Stimulated activated CD8-positive, alpha-beta memory T cell treated with anti-CD3 and anti-CD28 coated beads, Interleukin-4, amount 100 ng/mL, for 4 hours (primary cell): ENCODE data around the gene EFCAB5.
"Not testable (repeated sequence)": the region's sequence is repeated elsewhere in the genome, so short reads cannot be mapped to it uniquely, and the experiment has no call there.

ENCODE experiments used
- DNase-seq, 2 donors: peaks; one replicate each; pipeline ENCODE4 v3.0.0-alpha.2; 2020; ENCODE audit warnings: low read depth in 2 of 2, low spot score in 1 of 2

EFCAB5 gene

GRCh38 chr17:30002088-30002487 lies 60.7 kb downstream of the EFCAB5 start:
- no peak for DNase-seq

DNA sequence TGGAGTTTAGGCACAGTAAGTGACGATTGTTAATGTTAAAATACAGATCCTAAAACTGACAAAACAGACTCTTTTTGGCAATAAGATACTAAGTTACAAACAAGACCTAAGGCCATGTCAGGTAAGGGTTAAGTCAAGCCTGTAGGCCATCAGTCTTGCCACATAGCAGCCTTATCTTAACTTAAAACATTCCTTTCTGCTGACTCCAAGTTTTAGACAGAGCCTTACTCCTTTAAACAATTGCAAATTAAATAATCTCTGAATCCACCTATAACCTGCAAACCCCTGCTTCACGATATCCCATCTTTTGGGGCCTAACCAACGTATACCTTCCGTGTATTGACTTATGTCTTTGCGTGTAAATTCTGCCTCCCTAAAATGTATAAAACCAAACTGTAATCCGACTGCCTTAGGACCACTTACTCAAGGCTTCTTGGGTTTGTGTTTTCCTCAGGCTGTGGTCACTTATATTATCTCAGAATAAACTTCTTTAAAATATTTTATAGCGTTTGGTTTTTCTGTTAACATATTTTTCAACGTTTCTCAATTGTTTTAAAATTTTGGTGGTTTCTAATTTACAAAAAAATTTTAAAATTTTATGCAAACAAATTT lies 64.4 kb downstream of the EFCAB5 start:
- no peak for DNase-seq

DNA sequence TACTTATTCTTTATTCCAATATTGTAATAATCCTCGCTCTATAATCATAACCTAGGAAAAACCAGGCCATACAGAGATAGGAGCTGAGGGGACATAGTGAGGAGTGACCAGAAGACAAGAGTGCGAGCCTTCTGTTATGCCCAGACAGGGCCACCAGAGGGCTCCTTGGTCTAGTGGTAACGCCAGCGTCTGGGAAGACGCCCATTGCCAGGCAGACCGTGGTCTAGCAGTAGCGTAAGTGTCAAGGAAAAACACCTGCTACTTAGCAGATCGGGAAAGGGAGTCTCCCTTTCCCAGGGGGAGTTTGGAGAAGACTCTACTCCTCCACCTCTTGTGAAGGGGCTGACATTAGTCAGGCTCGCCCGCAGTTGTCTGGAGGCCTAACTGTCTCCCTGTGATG lies 70.5 kb downstream of the EFCAB5 start:
- not testable (repeated sequence) for DNase-seq

- no peak for DNase-seq
Measured at GRCh38 chr17:30021708-30022317, 80.4 kb downstream of the EFCAB5 start.

- not testable (repeated sequence) for DNase-seq
Measured at GRCh38 chr17:30025325-30025724, 83.9 kb downstream of the EFCAB5 start.

GRCh38 chr17:30027676-30028075 lies 86.2 kb downstream of the EFCAB5 start:
- DNase-seq, result no peak

DNA sequence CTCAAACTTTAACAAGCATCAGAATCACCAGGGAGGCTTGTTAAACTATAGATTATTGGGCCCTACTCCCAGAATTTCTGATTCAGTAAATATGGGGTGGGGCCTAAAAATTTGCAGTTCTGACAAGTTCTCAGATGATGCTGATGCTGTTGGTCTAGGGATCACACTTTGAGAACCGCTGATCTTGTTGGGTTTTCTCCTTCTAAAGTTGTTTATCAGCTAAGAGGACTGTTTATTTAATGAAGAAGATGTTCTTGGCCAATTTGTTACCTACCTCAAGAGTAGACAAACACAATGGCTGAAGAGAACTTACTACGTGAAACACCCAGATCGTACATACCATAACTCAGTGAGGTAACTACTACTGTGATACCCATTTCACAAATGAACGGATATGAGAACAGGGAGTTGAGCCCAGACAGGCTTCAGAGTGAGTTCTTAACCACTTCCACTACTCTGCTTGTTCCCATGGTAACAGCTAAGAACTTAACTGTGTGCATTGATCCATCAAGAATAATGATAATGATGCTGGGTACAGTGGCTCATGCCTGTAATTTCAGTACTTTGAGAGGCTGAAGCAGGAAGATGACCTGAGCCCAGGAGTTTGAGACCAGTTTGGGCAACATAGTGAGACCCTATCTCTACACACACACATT lies 89.9 kb downstream of the EFCAB5 start:
- no peak for DNase-seq

DNA sequence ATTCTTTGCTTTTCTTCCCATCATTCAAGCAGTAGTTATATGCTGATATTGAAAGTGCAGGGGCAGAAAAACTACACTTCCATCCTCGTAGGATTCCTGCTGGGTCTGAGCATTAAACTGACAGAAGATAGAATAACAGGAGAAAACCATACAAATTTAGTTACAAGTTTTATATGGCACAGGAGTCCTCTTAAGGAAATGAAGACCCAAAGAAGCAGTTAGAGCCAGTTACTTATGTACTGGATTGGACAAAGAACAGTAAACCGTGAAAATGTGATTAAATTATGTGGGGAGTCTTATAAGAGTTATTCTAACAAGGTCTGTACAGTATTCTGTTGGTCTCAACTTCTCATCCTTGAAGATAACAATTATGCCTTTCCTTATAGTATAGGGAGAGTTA lies 93.9 kb downstream of the EFCAB5 start:
- DNase-seq, result no peak

GRCh38 chr17:30040719-30041518 lies 99.5 kb downstream of the EFCAB5 start:
- DNase-seq, result not testable (repeated sequence)

- DNase-seq, result no peak
Measured at GRCh38 chr17:30041551-30041950, 100.1 kb downstream of the EFCAB5 start.

DNA sequence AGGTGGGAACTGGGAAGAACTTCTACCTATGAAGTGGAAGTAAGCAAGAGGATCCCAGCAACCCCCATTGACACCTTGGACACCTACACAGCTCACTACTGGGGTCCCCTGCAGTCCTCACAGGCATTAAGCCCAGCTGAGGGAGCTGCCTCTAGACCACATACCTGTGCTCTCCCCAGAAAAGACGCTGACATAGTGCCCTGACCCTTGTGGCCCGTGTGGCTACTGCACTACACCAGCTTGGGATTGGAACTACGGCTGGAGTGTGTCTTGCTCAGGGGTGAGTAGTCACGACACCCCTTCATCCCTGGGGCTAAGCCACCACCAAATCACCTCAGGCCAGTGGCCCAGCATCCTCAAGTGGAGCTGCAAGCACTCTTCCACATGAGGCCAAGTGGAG lies 120.9 kb downstream of the EFCAB5 start:
- DNase-seq, result no peak

DNA sequence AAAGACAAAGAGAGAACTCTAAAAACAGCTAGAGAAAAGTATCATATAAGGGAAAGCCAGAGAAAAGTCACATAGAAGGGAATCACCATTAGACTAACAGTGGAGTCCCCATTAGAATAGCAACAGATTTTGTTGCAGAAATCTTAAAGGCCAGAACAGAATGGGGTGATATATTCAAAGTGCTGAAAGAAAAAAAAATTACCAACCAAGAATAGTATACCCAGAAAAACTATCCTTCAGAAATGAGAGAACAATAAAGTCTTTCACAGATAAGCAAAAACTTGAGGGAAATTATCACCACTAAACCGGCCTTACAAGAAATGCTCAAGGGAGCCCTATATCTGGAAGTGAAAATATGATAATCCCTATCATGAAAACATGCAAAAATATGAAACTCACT lies 123.3 kb downstream of the EFCAB5 start:
- no peak for DNase-seq

DNA sequence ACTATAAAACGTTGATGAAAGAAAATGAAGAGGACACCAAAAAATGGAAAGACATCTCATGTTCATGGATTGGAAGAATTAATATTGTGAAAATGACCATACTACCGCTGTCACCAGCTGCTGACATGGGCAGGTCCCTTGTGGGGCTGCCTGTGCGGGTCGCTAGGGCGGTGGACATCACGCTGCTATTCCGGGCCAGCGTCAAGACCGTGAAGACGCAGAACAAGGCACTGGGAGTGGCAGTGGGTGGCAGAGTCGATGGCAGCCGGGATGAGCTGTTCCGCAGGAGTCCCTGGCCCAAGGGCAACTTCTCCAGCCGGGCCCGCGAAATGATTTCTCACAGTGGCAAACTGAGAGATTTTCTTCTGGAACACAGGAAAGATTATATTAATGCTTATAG lies 127.0 kb downstream of the EFCAB5 start:
- no peak for DNase-seq

DNA sequence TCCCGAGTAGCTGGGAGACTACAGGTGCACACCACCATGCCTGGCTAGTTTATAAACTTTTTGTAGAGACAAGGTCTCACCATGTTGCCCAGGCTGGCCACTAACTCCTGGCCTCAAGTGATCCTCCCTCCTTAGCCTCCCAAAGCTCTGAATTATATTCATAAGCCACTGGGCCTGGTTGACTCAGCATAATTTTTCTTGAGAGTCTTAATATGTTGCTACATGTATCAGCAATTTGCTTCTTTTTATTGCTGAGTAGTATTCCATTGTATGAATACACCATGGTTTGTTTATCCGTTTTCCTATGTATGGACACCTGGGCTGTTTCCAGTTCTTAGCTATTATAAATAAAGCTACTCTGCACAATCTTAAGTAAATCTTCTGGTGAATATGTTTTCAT lies 132.8 kb downstream of the EFCAB5 start:
- DNase-seq, result no peak

- no peak for DNase-seq
Measured at GRCh38 chr17:30074730-30075129, 133.3 kb downstream of the EFCAB5 start.

DNA sequence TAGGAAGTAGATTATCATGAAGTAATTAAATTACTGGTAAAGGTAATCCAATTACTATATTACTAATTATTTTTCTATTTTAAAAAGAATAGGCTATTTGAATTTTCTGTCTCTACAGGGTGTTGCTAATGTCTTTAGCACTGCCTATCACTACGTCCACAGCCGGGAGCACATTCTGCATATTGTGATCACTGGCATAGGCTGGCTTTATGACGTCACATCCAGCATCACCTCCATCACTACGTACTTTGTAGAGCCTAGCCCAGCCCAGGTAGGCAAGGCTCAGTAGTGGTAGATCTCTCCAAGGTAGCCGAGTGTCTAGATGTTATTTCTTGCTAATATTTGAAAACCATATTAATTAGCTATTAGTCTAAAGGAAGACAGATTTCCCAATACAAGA lies 141.3 kb downstream of the EFCAB5 start:
- no peak for DNase-seq

DNA sequence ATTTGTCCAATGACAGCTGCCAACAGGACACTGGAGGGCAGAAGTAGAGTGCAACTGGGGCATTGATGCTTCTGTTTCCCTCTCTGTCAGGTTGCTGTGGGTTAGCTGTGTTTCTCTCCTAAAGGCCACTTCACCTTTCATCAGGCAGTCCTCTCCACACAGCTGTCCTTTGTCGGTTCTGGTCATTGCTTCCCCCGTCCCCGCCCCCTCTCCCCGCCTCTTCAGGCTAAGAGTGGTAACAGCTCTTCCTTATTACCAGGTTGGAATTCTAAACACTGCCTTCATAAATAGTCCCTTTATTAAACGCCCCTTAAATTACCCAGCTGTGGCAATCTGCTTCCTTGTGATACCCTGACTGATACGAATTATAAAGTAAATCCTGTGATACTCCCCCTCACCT lies 143.4 kb downstream of the EFCAB5 start:
- no peak for DNase-seq

DNA sequence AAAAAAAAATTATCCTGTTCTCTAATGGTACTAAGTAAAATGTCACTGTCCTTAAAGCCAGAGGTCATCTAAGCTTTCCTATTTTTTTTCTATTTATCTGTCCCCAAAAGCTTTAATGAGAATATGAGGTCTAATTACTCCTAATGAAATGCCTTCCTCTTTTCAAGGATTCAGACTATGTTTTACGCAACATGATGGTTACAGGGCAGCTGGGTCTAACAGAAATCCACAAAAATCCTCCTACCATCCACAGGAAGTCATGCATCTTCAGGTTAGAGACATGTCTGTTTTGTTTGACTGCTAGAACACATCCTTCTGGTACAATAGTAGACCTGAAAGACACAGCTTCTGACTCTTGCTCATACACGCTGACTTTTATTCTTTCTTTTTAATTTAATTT lies 145.5 kb downstream of the EFCAB5 start:
- no peak for DNase-seq

DNA sequence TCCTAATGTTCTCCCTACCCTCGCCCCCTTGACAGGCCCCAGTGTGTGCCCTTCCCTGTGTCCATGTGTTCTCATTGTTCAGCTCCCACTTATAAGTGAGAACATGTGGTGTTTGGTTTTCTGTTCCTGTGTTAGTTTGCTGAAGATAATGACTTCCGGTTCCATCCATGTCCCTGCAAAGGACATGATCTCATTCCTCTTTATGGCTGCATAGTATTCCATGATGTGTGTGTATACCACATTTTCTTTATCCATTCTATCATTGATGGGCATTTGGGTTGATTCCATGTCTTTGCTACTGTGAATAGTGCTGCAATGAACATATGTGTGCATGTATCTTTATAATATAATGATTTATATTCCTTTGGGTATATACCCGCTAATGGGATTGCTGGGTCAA lies 146.0 kb downstream of the EFCAB5 start:
- DNase-seq, result not testable (repeated sequence)

- DNase-seq, result no peak
Measured at GRCh38 chr17:30091121-30091670, 149.8 kb downstream of the EFCAB5 start.

DNA sequence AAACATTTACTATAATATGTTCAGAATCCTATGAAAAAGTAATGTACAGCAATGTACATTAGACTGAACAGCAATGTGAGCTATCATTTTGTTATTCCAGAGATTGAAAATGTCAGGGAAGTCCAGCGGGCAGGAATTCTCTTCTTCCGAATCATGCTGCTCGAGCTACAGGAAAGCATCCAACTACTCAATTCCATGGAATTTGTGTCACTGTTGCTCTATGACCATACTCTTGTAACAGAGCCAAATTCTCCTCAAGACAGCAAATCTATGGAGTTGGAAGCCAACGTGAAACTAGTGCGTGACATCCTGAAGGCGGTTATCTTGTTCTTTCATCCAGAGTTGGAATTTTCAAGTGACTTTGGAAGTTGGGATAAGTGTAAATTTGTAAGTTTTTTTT lies 150.3 kb downstream of the EFCAB5 start:
- no peak for DNase-seq

GRCh38 chr17:30092886-30093285 lies 151.5 kb downstream of the EFCAB5 start:
- no peak for DNase-seq
